Thyroid gland (tissue), 4 donors: ENCODE data around the gene FAT2.

Source experiments
- CTCF ChIP-seq, 6 experiments: fragments of 200-600 bp in 3 of 6; fragments of 450-650 bp in 3 of 6; sonication (generic) in 3 of 6; IDR thresholded peaks; one replicate each; pipeline ENCODE4 v1.5.1; 2016 to 2019; ENCODE audit warnings: antibody characterized with exemption in 6 of 6, mild to moderate bottlenecking in 2 of 6, inconsistent platforms in 1 of 6, moderate library complexity in 1 of 6
- POLR2A ChIP-seq, 2 donors: fragments of 450-650 bp; IDR thresholded peaks; one replicate each; pipeline ENCODE4 v1.6.1; 2017; ENCODE audit warnings: antibody characterized with exemption in 2 of 2, mild to moderate bottlenecking in 2 of 2, moderate library complexity in 1 of 2

DNA sequence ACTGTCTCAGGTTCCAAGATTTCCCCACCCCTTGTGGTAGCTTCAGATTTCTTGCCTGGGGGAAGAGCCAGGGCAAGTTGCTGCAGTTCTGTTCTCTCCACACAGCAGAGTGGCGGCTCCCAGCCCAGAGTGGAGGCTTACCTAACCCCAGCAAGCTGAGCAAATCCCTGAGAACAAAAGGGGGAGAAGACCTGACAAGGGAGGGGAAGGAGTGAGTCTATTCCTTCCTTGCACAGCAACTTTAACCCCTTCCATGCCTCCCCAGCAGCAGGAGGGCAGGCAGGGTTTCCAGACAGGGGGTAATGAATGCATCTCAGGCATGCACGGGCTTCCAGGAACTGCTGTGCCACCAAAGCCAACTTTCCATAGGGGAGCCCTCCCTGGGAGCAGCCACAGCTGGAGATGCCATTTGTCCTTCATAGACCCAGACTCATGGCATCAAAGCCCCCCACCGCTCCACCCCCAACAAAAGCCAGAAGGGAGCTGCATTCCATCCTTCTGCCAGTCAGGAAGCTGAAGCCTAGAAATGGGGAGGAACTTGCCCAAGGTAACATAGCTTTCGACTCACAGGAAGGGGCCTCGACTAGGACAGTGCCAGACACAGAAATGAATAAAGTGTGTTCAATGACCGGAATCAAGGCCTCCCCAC lies 28.8 kb upstream of the FAT2 start:
- TF ChIP-seq CTCF (IDR thresholded peaks at IDR 0.05) = no peak
- no peak for TF ChIP-seq POLR2A (IDR thresholded peaks at IDR 0.05)
